ENCODE data around the gene GPR39. TPM values are rescaled to one million over a fixed set of nuclear protein-coding genes. Genes with fewer than 3 reads are reported as not detected.

The GPR39 gene
- total RNA-seq, 3 donors from 2014 or later (not counting 1 experiment from before 2014, with no cell fraction given), result not detected

- no peak for DNase-seq
- Histone ChIP-seq H3K27me3 (ENCODE audit: control insufficient read depth, insufficient read depth, low read length) (no peaks in the 10 kb centered on the region), H3K27ac (ENCODE audit: low read length) (no peak overlapping the region), H3K36me3 (ENCODE audit: control insufficient read depth, insufficient read depth, low read length) (no peaks in the 10 kb centered on the region), H3K9me3 (ENCODE audit: control insufficient read depth, insufficient read depth, low read length) (no peaks in the 10 kb centered on the region), H3K4me1 (ENCODE audit: control insufficient read depth, insufficient read depth, low read length) (no peaks in the 10 kb centered on the region), H3K4me3 (ENCODE audit: low read length) (no peak overlapping the region)
- Mint-ChIP-seq H3K9me3 (peaks cover 2 to 3% of the 10 kb centered on the region in 2 donors), H3K27ac (no peak overlapping the region), H3K4me3 (no peak overlapping the region), H3K36me3 (no peaks in the 10 kb centered on the region), H3K4me1 (no peaks in the 10 kb centered on the region), H3K27me3 (ENCODE audit: low read depth in 2 of 2) (no peaks in the 10 kb centered on the region)
- TF ChIP-seq, protein P1, sequence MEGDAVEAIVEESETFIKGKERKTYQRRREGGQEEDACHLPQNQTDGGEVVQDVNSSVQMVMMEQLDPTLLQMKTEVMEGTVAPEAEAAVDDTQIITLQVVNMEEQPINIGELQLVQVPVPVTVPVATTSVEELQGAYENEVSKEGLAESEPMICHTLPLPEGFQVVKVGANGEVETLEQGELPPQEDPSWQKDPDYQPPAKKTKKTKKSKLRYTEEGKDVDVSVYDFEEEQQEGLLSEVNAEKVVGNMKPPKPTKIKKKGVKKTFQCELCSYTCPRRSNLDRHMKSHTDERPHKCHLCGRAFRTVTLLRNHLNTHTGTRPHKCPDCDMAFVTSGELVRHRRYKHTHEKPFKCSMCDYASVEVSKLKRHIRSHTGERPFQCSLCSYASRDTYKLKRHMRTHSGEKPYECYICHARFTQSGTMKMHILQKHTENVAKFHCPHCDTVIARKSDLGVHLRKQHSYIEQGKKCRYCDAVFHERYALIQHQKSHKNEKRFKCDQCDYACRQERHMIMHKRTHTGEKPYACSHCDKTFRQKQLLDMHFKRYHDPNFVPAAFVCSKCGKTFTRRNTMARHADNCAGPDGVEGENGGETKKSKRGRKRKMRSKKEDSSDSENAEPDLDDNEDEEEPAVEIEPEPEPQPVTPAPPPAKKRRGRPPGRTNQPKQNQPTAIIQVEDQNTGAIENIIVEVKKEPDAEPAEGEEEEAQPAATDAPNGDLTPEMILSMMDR (IDR thresholded peaks at IDR 0.05), result no peak
- 89% methylated on average over 8 of the region's 8 CpGs for WGBS (ENCODE audit: insufficient coverage)
- ATAC-seq, result no peak
- intact Hi-C loops (cut with micrococcal nuclease), result no loop called here
Observed at GRCh38 chr2:132404056-132404455, 12.5 kb upstream of the GPR39 start.

- ATAC-seq (no peak), DNase-seq (no peak)
- Mint-ChIP-seq H3K9me3 (peaks cover 2 to 3% of the 10 kb centered on the region in 2 donors), H3K4me3 (no peak overlapping the region), H3K4me1 (no peaks in the 10 kb centered on the region), H3K27ac (no peak overlapping the region), H3K36me3 (no peaks in the 10 kb centered on the region), H3K27me3 (ENCODE audit: low read depth in 2 of 2) (no peaks in the 10 kb centered on the region)
- no peaks in the 10 kb centered on the region for H3K36me3 ChIP-seq (ENCODE audit: control insufficient read depth, insufficient read depth, low read length)
- 48% methylated on average over 2 of the region's 2 CpGs for WGBS (ENCODE audit: insufficient coverage)
- no peak overlapping the region for H3K4me3 ChIP-seq (ENCODE audit: low read length)
- no peaks in the 10 kb centered on the region for H3K27me3 ChIP-seq (ENCODE audit: control insufficient read depth, insufficient read depth, low read length)
- intact Hi-C loops (cut with micrococcal nuclease), result no loop called here
- no peaks in the 10 kb centered on the region for H3K9me3 ChIP-seq (ENCODE audit: control insufficient read depth, insufficient read depth, low read length)
- H3K27ac ChIP-seq (ENCODE audit: low read length), result no peak overlapping the region
- TF ChIP-seq, protein P1 (IDR thresholded peaks at IDR 0.05), result no peak
- no peaks in the 10 kb centered on the region for H3K4me1 ChIP-seq (ENCODE audit: control insufficient read depth, insufficient read depth, low read length)
Observed at GRCh38 chr2:132407784-132408183, 8.8 kb upstream of the GPR39 start.

GRCh38 chr2:132412021-132412420 lies 4.6 kb upstream of the GPR39 start:
- Histone ChIP-seq H3K27ac (ENCODE audit: low read length) (no peak overlapping the region), H3K4me3 (ENCODE audit: low read length) (no peak overlapping the region), H3K9me3 (ENCODE audit: control insufficient read depth, insufficient read depth, low read length) (no peaks in the 10 kb centered on the region), H3K4me1 (ENCODE audit: control insufficient read depth, insufficient read depth, low read length) (no peaks in the 10 kb centered on the region), H3K36me3 (ENCODE audit: control insufficient read depth, insufficient read depth, low read length) (no peaks in the 10 kb centered on the region), H3K27me3 (ENCODE audit: control insufficient read depth, insufficient read depth, low read length) (peaks cover 5% of the 10 kb centered on the region)
- TF ChIP-seq, protein P1 (IDR thresholded peaks at IDR 0.05), result no peak
- Mint-ChIP-seq H3K36me3 (no peaks in the 10 kb centered on the region), H3K4me1 (no peaks in the 10 kb centered on the region), H3K27ac (no peak overlapping the region), H3K9me3 (peaks cover 0 to 5% of the 10 kb centered on the region in 2 donors), H3K4me3 (no peak overlapping the region), H3K27me3 (ENCODE audit: low read depth in 2 of 2) (peaks cover 0 to 6% of the 10 kb centered on the region in 2 donors)
- intact Hi-C loops (cut with micrococcal nuclease), result no loop called here
- ATAC-seq (no peak), DNase-seq (no peak)
- 78% methylated on average over 1 of the region's 1 CpG for WGBS (ENCODE audit: insufficient coverage)

DNA sequence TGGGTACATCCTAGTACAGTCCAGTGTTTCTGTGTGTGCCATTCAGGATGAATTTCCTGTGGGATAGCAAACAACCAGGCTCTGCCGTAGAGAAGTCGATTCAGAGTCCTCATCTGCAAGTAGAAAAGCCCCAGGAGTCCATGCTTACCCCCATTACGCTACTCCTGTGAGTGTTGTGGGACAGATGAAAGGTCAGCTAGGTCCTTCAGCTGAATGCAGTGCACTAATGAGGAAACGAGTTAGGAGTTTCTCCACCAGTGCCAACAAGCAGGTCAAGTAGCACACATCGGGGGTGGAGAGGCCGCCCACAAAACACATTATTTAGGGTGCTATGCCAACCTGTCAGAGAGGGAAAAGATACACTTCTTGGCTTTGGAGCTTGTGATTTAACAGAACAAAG lies 2.5 kb upstream of the GPR39 start:
- no peak overlapping the region for H3K4me3 Mint-ChIP-seq
- H3K4me1 ChIP-seq (ENCODE audit: control insufficient read depth, insufficient read depth, low read length), result no peaks in the 10 kb centered on the region
- no peaks in the 10 kb centered on the region for H3K36me3 Mint-ChIP-seq
- no peak overlapping the region for H3K27ac Mint-ChIP-seq
- H3K4me1 Mint-ChIP-seq, result no peaks in the 10 kb centered on the region
- no peak overlapping the region for H3K27ac ChIP-seq (ENCODE audit: low read length)
- H3K36me3 ChIP-seq (ENCODE audit: control insufficient read depth, insufficient read depth, low read length), result no peaks in the 10 kb centered on the region
- no peak for DNase-seq
- peaks cover 0 to 7% of the 10 kb centered on the region in 2 donors for H3K9me3 Mint-ChIP-seq
- no peaks in the 10 kb centered on the region for H3K9me3 ChIP-seq (ENCODE audit: control insufficient read depth, insufficient read depth, low read length)
- TF ChIP-seq, protein P1 (IDR thresholded peaks at IDR 0.05), result no peak
- intact Hi-C loops (cut with micrococcal nuclease), result no loop called here
- H3K4me3 ChIP-seq (ENCODE audit: low read length), result no peak overlapping the region
- H3K27me3 Mint-ChIP-seq (ENCODE audit: low read depth in 2 of 2), result peaks cover 0 to 6% of the 10 kb centered on the region in 2 donors
- no peak for ATAC-seq
- H3K27me3 ChIP-seq (ENCODE audit: control insufficient read depth, insufficient read depth, low read length), result peaks cover 5% of the 10 kb centered on the region
- 92% methylated on average over 6 of the region's 6 CpGs for WGBS (ENCODE audit: insufficient coverage)

Measured in natural killer cell (primary cell).